VCaP (cell line): Measurements from ENCODE around the gene TFDP2.
"Not testable (repeated sequence)": the region's sequence is repeated elsewhere in the genome, so short reads cannot be mapped to it uniquely, and the experiment has no call there.

Source experiments
- H3K27ac ChIP-seq: fragments of 450-650 bp; 2 replicates; pipeline ENCODE4 v1.5.1; 2017
- CTCF ChIP-seq: fragments of 450-650 bp; conservative IDR thresholded peaks from 2 replicates; pipeline ENCODE4 v1.5.1; 2017; ENCODE audit warnings: mild to moderate bottlenecking, moderate library complexity

Gene TFDP2

GRCh38 chr3:141914311-141914710, 235.0 kb downstream of the TFDP2 start:
- H3K27ac ChIP-seq, result no peak overlapping the region
- TF ChIP-seq CTCF, result no peak

GRCh38 chr3:141913150-141913811, 236.1 kb downstream of the TFDP2 start:
- TF ChIP-seq CTCF, result peak; percentile 85
- no peak overlapping the region for H3K27ac ChIP-seq

- H3K27ac ChIP-seq, result not testable (repeated sequence)
These were observed 239.4 kb downstream of the TFDP2 start for GRCh38 chr3:141909986-141910385.

GRCh38 chr3:141909408-141909807, 239.9 kb downstream of the TFDP2 start:
- TF ChIP-seq CTCF, result no peak

GRCh38 chr3:141905129-141905528, 244.2 kb downstream of the TFDP2 start:
- H3K27ac ChIP-seq, result no peak overlapping the region
- no peak for TF ChIP-seq CTCF

More at GRCh38 chr3:141909408-141909807, 239.9 kb downstream of the TFDP2 start:
- H3K27ac ChIP-seq, result no peak overlapping the region

- H3K27ac ChIP-seq, result no peak overlapping the region
- no peak for TF ChIP-seq CTCF
These were observed 245.1 kb downstream of the TFDP2 start for GRCh38 chr3:141904203-141904602.

- H3K27ac ChIP-seq, result no peak overlapping the region
- TF ChIP-seq CTCF, result no peak
These were observed 247.4 kb downstream of the TFDP2 start for GRCh38 chr3:141901914-141902313.

- no peak overlapping the region for H3K27ac ChIP-seq
- TF ChIP-seq CTCF, result no peak
These were observed 249.0 kb downstream of the TFDP2 start for GRCh38 chr3:141900343-141900742.
